ENCODE results near the gene PRR23E.

The PRR23E gene

GRCh38 chr3:127171320-127171719, 21.6 kb upstream of the PRR23E start:
- no peak for TF ChIP-seq ZNF274 (IDR thresholded peaks at IDR 0.05; ENCODE audit: low read depth, low read length)
- no peak overlapping the region for H3K4me3 ChIP-seq (ENCODE audit: low read length)

GRCh38 chr3:127171721-127172120, 21.2 kb upstream of the PRR23E start:
- no peak overlapping the region for H3K4me3 ChIP-seq (ENCODE audit: low read length)
- TF ChIP-seq ZNF274 (IDR thresholded peaks at IDR 0.05; ENCODE audit: low read depth, low read length): no peak

- TF ChIP-seq ZNF274 (IDR thresholded peaks at IDR 0.05; ENCODE audit: low read depth, low read length): no peak
- H3K4me3 ChIP-seq (ENCODE audit: low read length): no peak overlapping the region
These were observed 20.7 kb upstream of the PRR23E start for GRCh38 chr3:127172211-127172610.

DNA sequence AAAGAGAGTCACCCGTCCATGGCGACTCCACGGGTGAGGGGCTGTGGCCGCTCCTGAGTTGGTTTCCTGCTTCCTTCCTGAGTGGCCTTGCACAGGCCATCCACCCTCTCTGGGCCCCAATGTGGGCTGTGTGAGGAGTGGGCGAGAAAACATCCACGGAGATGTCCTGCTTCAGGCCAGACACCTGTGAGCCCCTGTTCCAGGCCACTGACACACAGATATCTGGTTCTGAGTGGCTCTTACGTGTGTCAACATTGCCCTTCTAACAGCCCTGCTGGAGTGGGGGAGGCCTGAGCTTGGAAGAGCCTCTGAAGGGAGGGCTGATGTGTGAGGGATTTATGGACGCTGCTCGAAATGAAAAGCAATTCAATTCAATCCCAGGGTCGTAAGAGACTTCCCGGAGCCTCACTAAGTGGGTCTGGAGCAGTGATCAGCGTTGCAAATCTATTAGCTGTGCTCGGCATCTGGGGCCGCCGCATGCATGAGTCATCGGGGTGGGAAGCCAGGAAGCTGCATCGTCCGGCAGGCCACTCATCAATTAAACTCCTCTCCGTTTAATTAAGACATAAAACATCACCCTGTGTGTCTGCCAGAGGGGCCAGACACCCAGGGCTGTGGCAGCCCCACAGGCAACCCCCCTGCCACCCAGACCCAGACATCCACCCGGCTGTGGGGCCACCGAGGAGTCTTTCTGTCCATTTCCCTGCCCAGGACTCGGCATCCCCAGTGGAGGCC, 20.0 kb upstream of the PRR23E start:
- H3K4me3 ChIP-seq (ENCODE audit: low read length): no peak overlapping the region
- TF ChIP-seq ZNF274 (IDR thresholded peaks at IDR 0.05; ENCODE audit: low read depth, low read length): no peak

GRCh38 chr3:127173516-127174166, 19.3 kb upstream of the PRR23E start:
- no peak for TF ChIP-seq ZNF274 (IDR thresholded peaks at IDR 0.05; ENCODE audit: low read depth, low read length)
- H3K4me3 ChIP-seq (ENCODE audit: low read length): no peak overlapping the region

- no peak overlapping the region for H3K4me3 ChIP-seq (ENCODE audit: low read length)
- TF ChIP-seq ZNF274 (IDR thresholded peaks at IDR 0.05; ENCODE audit: low read depth, low read length): no peak
These were observed 18.6 kb upstream of the PRR23E start for GRCh38 chr3:127174284-127174683.

- TF ChIP-seq ZNF274 (IDR thresholded peaks at IDR 0.05; ENCODE audit: low read depth, low read length): no peak
- H3K4me3 ChIP-seq (ENCODE audit: low read length): no peak overlapping the region
These were observed 18.2 kb upstream of the PRR23E start for GRCh38 chr3:127174715-127175140.

DNA sequence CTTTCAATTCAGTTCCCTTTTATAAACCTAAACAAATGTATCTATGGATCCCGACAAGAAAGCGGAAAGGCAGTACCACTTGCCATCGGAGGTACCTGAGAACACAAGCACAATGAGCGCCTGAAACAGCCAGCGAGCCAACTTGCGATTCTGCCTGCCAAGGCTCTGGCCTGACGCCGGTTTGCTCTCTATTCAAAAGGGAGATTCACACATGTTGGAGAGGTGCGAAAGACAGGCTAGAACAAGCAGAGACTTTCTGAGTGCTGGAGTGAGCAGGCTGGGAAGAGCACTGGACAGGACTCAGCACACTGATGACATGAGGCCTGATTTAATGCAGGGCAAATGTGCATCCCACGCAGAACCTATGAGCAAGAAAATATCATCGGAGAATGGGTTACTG, 17.7 kb upstream of the PRR23E start:
- TF ChIP-seq ZNF274 (IDR thresholded peaks at IDR 0.05; ENCODE audit: low read depth, low read length): no peak
- no peak overlapping the region for H3K4me3 ChIP-seq (ENCODE audit: low read length)

GRCh38 chr3:127177226-127177625, 15.7 kb upstream of the PRR23E start:
- no peak for TF ChIP-seq ZNF274 (IDR thresholded peaks at IDR 0.05; ENCODE audit: low read depth, low read length)
- H3K4me3 ChIP-seq (ENCODE audit: low read length): no peak overlapping the region

GRCh38 chr3:127180859-127181258, 12.1 kb upstream of the PRR23E start:
- no peak overlapping the region for H3K4me3 ChIP-seq (ENCODE audit: low read length)
- TF ChIP-seq ZNF274 (IDR thresholded peaks at IDR 0.05; ENCODE audit: low read depth, low read length): no peak

- H3K4me3 ChIP-seq (ENCODE audit: low read length): no peak overlapping the region
- no peak for TF ChIP-seq ZNF274 (IDR thresholded peaks at IDR 0.05; ENCODE audit: low read depth, low read length)
These were observed 10.5 kb upstream of the PRR23E start for GRCh38 chr3:127182431-127182830.

DNA sequence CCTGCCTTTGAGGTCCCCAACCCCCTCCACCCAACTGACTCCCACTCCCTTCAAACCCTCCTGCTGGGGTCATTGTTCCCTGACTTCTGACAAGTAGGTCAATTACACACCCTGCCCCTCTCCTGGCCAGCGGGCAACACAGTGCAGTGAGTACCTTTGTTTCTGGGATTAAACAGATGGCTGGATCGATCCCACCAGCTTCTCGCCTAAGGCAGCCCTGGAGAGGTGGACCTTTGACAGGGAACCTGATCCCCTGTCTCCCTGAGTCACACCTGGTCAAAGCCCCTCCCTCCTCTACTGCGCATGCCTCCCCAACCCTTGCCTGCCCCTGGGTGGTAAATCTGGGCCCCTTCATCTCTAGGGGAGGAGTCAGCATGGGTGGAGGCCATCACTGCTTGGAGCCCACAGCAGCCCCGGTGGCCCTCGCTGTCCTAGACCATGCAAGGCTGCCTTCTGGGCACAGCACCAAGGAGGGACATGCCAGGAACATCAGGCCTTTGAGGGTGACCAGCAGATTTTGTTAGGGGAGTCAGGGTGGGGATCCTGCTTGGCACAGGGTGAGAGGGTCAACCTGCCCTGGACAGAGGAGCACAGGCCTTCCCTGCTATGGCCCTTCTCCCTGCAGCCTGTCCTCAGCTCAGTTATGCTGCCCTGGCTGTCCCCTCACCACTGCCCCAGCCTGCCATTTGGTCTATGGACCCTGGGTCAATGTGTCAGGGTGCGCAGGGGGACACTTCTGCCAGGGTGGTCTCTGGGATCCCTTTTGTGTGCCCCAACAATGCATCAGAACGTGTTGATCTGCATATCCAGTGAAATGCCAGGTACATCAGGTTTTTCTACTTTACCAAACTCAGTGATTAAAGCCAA, 9.8 kb upstream of the PRR23E start:
- no peak for TF ChIP-seq ZNF274 (IDR thresholded peaks at IDR 0.05; ENCODE audit: low read depth, low read length)
- no peak overlapping the region for H3K4me3 ChIP-seq (ENCODE audit: low read length)

GRCh38 chr3:127183931-127184869, 8.7 kb upstream of the PRR23E start:
- no peak for TF ChIP-seq ZNF274 (IDR thresholded peaks at IDR 0.05; ENCODE audit: low read depth, low read length)
- H3K4me3 ChIP-seq (ENCODE audit: low read length): no peak overlapping the region

DNA sequence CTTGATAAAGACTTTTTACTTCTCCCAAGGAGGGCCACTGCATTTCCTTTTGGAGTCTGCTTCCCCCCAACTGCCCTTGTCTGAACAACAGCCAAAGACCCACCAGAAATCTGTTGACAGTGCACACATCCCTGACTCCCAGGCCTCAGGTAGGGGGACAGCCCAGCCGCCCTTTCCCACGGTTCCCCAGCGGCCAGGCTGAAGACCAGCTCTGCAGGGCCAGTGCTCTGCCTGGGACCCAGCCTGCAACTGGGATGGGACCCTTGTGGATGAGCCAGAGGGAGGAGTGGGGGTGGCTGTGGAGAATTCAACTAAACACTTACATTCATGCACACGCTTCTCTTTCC, 8.1 kb upstream of the PRR23E start:
- H3K4me3 ChIP-seq (ENCODE audit: low read length): no peak overlapping the region
- no peak for TF ChIP-seq ZNF274 (IDR thresholded peaks at IDR 0.05; ENCODE audit: low read depth, low read length)
